Stimulated activated CD8-positive, alpha-beta memory T cell treated with anti-CD3 and anti-CD28 coated beads, Interleukin-4, amount 100 ng/mL, for 4 hours (primary cell): Measurements from ENCODE around the gene TUT1.
"Not testable (repeated sequence)": the region's sequence is repeated elsewhere in the genome, so short reads cannot be mapped to it uniquely, and the experiment has no call there.

Source experiments
- DNase-seq, 2 donors: peaks; one replicate each; pipeline ENCODE4 v3.0.0-alpha.2; 2020; ENCODE audit warnings: low read depth in 2 of 2, low spot score in 1 of 2

The TUT1 gene

GRCh38 chr11:62579252-62579651 lies 12.1 kb downstream of the TUT1 start:
- no peak for DNase-seq

DNA sequence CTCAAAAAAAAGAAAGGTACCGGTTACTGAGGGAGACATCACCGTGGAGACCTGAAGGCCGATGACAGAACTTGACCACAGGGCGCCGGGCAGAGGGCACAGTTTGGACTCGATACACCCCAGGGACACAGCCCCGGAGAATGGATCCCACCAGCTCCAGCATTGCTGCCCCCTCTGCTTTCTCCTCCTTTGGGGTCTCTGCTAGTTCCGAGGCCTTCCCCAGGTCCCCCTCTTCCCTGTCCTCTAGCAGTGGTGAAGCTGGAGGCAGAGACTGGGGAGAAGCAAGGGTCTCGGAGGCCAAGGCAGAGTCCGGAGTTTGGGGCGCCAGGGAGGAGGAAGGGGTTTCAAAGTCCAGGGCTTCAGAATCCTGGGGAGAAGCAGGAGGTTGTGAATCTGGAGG lies 12.8 kb downstream of the TUT1 start:
- no peak for DNase-seq

DNA sequence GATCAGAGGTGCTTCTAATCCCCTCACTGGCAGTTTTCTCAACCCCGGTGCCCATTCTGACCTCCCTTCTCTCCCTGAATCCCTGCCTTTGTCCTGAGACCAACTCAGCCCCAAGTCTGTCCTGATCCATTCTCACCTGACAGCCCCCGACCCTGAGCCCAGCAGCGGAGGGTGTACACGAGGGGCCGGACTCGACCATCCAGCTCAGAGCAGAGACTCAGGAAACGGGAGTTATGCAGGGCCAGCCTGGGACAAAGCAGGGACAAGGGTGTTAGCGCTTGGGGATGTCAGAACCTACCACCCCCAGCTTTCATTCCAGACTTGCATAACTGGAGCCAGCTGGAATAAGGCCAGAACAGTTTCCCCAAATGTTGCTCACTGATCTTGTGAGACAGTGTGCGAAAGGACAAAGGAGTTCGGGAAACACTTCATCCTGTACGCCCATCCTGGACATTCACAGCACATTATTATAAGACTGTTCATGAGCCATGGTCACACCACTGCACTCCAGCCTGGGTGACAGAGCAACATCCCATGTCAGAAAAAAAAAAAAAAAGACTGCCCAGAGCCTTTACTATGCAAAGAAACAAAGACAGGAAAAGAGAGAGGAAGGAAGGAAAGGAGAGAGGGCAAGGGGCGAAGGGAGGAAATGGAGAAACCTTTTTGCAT lies 14.1 kb downstream of the TUT1 start:
- no peak for DNase-seq

- no peak for DNase-seq
Observed at GRCh38 chr11:62575837-62576236, 15.5 kb downstream of the TUT1 start.

- DNase-seq = no peak
Observed at GRCh38 chr11:62575156-62575555, 16.2 kb downstream of the TUT1 start.

- DNase-seq = no peak
Observed at GRCh38 chr11:62574363-62575071, 16.8 kb downstream of the TUT1 start.

- DNase-seq = peak; percentile 94 to 97
Observed at GRCh38 chr11:62573592-62574362, 17.5 kb downstream of the TUT1 start, which contains the start of gene EEF1G. Gene EEF1G, minus strand, starts transcription at chr11:62573891. Its CDS starts 49 bp downstream, at chr11:62573842.

GRCh38 chr11:62573006-62573591 lies 18.2 kb downstream of the TUT1 start:
- DNase-seq = no peak

GRCh38 chr11:62572431-62572830 lies 18.9 kb downstream of the TUT1 start:
- no peak for DNase-seq

DNA sequence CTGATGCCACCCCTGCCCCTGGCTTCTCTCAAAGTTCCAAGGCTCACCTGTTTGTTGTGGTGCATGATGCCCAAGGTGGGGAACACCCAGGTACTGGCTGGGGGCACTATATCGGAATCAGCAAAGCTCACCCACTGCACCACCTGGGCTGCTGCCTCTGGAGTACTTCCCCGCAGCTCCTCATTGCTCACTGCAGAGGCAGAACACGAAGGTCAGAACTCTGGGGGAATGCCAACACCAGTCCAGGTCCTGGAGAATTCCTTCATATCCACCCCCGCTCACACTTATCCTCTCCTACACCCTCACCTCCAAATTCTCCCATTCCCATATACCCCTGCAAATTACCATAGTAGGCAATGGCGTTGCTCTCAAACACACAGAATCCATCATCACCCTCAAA lies 19.8 kb downstream of the TUT1 start:
- not testable (repeated sequence) for DNase-seq

- DNase-seq = not testable (repeated sequence)
Observed at GRCh38 chr11:62570903-62571302, 20.4 kb downstream of the TUT1 start.

DNA sequence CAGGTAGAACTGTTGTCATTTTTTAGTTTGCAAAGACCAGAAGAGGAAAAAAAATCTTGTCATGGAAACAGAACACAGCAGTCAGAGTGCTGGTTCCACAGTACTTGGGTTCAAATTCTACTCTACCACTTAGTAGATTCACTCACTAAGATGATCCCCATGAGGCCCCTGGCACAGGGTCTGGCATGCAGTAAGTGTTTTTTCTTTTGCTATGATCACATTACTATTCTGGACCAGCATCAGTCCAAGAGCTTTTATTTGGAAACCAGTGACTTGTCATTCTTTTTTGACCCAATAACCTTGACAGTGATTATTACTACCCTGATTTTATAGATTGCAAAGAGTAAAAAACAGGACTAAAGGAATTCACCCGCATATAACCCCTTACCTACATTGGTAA lies 21.7 kb downstream of the TUT1 start:
- DNase-seq = no peak

- no peak for DNase-seq
Observed at GRCh38 chr11:62567018-62567633, 24.2 kb downstream of the TUT1 start.

- DNase-seq = no peak
Observed at GRCh38 chr11:62566247-62566646, 25.1 kb downstream of the TUT1 start.

- no peak for DNase-seq
Observed at GRCh38 chr11:62565100-62565802, 26.1 kb downstream of the TUT1 start.

- not testable (repeated sequence) for DNase-seq
Observed at GRCh38 chr11:62561677-62562230, 29.6 kb downstream of the TUT1 start.

GRCh38 chr11:62560566-62561103 lies 30.7 kb downstream of the TUT1 start:
- peak; percentile 64 to 67 for DNase-seq

DNA sequence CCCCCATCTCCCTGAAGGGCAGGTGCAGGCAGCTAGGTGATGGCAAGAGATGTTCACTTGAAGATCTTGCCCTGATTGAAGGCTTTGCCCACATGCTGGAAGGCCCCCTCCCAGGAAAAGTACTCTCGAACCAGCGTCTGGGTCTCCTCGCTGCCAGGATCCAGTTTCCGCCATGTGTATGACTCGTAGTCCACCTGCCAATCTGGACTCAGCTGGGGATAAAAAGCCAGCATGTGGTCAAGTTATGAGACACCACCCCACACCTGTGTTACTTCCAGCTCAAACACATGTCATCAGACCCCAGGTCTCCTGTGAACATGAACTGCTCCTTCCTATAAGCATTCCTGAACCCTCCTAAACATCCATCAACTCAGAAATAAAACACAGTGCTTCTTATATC lies 31.7 kb downstream of the TUT1 start:
- DNase-seq = not testable (repeated sequence)

- no peak for DNase-seq
Observed at GRCh38 chr11:62559204-62559603, 32.1 kb downstream of the TUT1 start.

GRCh38 chr11:62558669-62559068 lies 32.7 kb downstream of the TUT1 start:
- no peak for DNase-seq
